ENCODE measurements around the gene PHYKPL.

PHYKPL gene

DNA sequence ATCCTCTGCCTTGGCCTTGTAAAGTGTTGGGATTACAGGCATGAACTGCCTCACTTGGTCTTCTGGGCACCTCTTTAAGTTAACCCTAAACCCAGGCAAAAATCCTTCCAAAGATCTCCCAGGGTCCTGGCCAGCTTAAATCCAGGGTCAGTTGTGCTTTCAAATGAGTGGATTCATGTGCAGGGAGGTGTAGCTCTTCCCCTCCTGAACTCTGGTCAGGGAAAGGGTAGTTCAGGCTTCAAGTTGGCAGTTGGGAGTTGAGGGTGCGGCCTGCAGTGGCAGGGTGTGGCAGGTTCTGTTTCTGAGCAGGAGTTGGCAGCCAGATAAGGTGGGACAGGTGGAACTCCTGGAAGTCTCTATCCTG, 24.7 kb downstream of the PHYKPL start:
- ATAC-seq (replicated peaks): no peak
- Mint-ChIP-seq H3K4me1 (peaks cover 36 to 59% of the 10 kb centered on the region in 2 donors), H3K4me3 (peak overlapping the region in 1 of 2 donors; percentile 57), H3K9me3 (peaks cover 0 to 3% of the 10 kb centered on the region in 2 donors), H3K27ac (peak overlapping the region; percentile 88), H3K36me3 (peaks cover 44 to 69% of the 10 kb centered on the region in 2 donors), H3K27me3 (peaks cover 4 to 5% of the 10 kb centered on the region in 2 donors)
- DNase-seq: no peak

DNA sequence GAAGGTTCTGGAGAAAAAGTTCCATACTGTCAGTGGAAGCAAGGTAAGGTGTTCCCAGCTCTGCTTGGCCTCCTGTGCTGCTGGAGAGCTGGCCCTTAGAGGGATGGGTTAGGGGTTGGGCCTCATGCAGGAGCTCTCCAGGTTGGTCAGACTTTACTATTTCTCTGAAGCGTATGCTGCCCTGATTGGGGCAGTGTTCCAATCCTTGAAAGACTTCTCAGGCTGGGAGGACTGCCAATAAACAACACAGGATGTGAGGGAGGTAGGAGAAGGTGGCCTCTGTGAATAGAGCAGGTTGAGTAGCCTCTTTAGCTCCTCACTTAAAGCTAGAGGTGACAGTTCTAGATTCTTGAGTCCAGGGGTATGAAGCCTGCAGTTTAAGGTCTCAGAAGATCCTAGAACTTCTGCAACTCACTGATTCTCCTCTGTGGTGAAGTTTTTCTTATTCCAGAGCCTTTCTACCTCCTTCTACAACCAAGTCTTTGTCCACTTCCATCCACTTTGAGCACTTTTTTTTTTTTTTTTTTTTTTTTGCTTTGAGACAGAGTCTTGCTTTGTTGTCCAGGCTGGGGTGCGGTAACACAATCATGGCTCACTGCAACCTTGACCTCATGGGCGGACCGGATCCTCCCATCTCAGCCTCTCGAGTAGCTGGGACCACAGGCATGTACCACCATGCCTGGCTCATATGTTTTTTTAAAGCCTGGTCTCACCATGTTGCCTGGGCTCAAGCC, 25.3 kb downstream of the PHYKPL start:
- Mint-ChIP-seq H3K27ac (peak overlapping the region; percentile 88), H3K9me3 (peaks cover 0 to 3% of the 10 kb centered on the region in 2 donors), H3K4me3 (peak overlapping the region; percentile 57 to 88), H3K36me3 (peaks cover 44 to 67% of the 10 kb centered on the region in 2 donors), H3K4me1 (peaks cover 33 to 59% of the 10 kb centered on the region in 2 donors), H3K27me3 (peaks cover 4 to 5% of the 10 kb centered on the region in 2 donors)
- DNase-seq (no peak), ATAC-seq (replicated peaks) (no peak)

DNA sequence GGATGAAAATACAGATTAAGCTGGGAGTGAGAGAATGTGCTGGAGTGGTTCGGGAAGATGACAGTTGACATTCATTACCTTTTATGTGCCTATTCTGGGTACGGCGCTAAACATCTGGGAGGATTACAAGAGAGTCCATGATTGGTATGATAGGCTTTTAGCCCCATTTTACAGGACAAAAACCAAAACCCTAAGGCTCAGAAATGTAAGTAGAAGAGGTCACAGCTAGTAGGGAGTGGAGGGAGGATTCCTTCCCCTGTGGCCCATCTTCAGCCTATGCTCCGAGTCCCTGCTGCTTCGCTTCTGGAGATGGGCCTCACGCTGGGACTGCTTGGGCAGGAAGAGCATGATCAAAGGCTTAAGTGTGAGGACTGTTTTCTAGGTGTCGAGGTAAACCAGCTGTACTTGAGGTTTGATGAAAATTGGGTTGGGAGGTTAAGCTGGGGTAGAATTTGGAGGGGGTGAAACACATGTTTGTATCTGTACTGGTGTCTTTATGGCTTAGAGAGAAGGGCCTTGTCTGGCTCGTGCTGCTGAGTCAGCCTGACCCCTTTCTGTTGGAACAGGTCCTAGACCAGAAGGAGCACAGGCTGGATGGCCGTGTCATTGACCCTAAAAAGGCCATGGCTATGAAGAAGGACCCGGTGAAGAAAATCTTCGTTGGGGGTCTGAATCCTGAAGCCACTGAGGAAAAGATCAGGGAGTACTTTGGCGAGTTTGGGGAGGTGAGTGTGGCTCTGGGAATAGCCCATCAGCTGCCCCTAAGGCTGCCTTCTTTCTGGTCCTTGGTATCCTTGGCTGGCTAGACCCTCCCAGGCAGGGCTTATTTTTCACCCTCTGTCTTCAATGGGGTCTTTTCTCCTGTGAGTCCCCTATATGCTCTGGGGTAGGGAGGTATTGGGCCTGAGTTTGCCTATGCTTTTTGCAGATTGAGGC, 26.2 kb downstream of the PHYKPL start:
- peaks cover 33 to 57% of the 10 kb centered on the region in 2 donors for H3K4me1 Mint-ChIP-seq
- peaks cover 0 to 3% of the 10 kb centered on the region in 2 donors for H3K9me3 Mint-ChIP-seq
- ATAC-seq (replicated peaks): no peak
- no peak for DNase-seq
- peaks cover 44 to 62% of the 10 kb centered on the region in 2 donors for H3K36me3 Mint-ChIP-seq
- H3K27ac Mint-ChIP-seq: peak overlapping the region; percentile 92
- H3K4me3 Mint-ChIP-seq: peak overlapping the region; percentile 88 to 95
- peaks cover 4 to 5% of the 10 kb centered on the region in 2 donors for H3K27me3 Mint-ChIP-seq

DNA sequence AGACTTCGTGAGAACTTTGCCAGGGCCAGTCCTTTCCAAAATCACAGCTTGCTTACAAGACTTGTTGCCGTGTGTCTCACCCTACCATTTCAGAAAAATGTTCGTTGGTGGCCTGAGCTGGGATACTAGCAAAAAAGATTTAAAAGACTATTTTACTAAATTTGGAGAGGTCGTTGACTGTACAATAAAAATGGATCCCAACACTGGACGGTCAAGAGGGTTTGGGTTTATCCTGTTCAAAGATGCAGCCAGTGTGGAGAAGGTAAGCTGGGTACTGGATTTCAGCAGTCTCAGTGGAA, 26.9 kb downstream of the PHYKPL start:
- H3K36me3 Mint-ChIP-seq: peaks cover 39 to 55% of the 10 kb centered on the region in 2 donors
- peak overlapping the region; percentile 92 for H3K27ac Mint-ChIP-seq
- H3K27me3 Mint-ChIP-seq: peaks cover 4 to 5% of the 10 kb centered on the region in 2 donors
- H3K4me3 Mint-ChIP-seq: peak overlapping the region; percentile 88 to 95
- peaks cover 30 to 50% of the 10 kb centered on the region in 2 donors for H3K4me1 Mint-ChIP-seq
- DNase-seq: no peak
- H3K9me3 Mint-ChIP-seq: peaks cover 0 to 3% of the 10 kb centered on the region in 2 donors
- no peak for ATAC-seq (replicated peaks)

DNA sequence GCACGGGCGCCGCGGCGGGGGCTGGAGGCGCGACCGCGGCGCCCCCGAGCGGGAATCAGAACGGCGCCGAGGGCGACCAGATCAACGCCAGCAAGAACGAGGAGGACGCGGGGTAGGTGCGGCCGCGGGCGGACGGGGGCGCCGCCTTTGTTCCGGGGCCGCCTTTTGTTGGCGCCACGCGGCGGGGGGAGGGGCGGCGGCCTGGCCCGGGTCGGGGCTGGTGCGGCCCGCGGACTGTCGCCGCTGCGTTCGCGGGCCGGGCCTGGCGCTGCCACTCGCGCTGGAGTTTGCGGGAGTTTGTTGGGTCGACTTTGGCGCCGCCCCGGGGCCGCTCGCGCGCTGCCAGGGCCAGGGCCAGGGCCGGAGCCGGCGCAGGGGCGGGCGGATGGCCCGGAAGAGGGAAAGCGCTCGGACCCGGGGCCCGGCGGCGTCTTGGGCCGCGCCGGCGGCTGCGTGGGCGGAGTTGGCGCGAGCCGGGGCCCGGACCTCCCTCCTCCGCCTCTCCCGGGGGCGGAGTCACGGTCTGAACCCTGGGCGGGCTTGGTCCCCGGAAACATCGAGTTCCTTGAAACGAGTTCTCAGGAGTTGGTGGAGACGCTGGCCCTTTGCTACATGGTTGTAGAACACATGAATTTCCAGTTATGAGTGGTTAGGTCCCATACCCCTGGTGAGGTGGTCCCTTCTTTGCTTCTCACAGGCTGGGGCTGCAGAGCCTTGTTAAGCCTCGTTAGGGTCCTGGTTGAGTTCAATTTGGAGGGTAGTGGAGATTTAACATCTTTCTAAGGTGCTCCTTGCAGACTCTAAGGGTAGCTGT, 27.5 kb downstream of the PHYKPL start:
- peaks cover 28 to 44% of the 10 kb centered on the region in 2 donors for H3K4me1 Mint-ChIP-seq
- H3K4me3 Mint-ChIP-seq: peak overlapping the region; percentile 95 to 97
- peaks cover 4 to 5% of the 10 kb centered on the region in 2 donors for H3K27me3 Mint-ChIP-seq
- peak overlapping the region; percentile 100 for H3K27ac Mint-ChIP-seq
- peaks cover 37 to 50% of the 10 kb centered on the region in 2 donors for H3K36me3 Mint-ChIP-seq
- peaks cover 0 to 3% of the 10 kb centered on the region in 2 donors for H3K9me3 Mint-ChIP-seq
- ATAC-seq (replicated peaks) (peak; percentile 58 to 62), DNase-seq (peak; percentile 70)

DNA sequence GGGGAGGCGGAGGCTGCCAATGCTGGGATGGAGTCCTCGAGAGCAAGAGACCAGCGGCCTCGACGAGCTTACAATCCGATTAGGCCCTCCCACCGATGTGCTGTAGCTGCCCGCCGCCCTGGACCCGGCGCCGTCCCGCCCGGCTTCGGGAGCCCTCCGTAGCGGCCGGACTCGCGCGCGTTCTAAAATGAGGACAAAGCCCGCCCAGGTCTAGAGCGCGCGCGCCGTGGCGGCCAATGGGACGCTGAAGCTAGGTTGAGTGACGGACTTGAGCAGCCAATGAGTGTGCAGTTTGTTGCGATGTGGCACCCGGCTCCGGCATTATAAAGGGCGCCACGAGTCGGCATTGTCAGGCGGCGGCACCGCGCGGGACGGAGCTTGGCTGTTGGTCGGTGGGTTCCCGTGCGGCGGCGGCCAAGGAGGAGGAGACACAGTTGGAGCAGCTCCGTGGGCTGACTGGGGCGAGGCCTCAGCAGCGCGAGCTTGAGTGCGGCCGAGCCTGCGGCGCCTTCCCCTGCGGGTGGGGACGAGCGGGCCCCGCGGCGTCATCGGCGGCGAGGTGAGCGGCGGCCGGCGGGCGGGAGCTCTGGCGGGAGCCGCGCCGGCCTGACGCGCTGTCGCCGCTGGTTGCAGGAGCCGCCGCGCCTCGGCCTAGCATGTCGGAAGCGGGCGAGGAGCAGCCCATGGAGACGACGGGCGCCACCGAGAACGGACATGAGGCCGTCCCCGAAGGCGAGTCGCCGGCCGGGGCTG, 28.2 kb downstream of the PHYKPL start, which contains the start of gene HNRNPAB:
Gene HNRNPAB (plus strand): TSS at position 352 of the 753 bp plus-strand sequence. CDS start 305 bp downstream, at position 657.
- H3K27me3 Mint-ChIP-seq: peaks cover 4 to 5% of the 10 kb centered on the region in 2 donors
- H3K9me3 Mint-ChIP-seq: peaks cover 0 to 3% of the 10 kb centered on the region in 2 donors
- peak; percentile 85 to 90 for ATAC-seq (replicated peaks)
- DNase-seq: peak; percentile 92
- H3K4me3 Mint-ChIP-seq: peak within 1 kb of the TSS; percentile 95 to 97
- H3K27ac Mint-ChIP-seq: peak within 1 kb of the TSS; percentile 100
- H3K36me3 Mint-ChIP-seq: peaks cover 30 to 42% of the 10 kb centered on the region in 2 donors
- H3K4me1 Mint-ChIP-seq: peaks cover 22 to 37% of the 10 kb centered on the region in 2 donors

DNA sequence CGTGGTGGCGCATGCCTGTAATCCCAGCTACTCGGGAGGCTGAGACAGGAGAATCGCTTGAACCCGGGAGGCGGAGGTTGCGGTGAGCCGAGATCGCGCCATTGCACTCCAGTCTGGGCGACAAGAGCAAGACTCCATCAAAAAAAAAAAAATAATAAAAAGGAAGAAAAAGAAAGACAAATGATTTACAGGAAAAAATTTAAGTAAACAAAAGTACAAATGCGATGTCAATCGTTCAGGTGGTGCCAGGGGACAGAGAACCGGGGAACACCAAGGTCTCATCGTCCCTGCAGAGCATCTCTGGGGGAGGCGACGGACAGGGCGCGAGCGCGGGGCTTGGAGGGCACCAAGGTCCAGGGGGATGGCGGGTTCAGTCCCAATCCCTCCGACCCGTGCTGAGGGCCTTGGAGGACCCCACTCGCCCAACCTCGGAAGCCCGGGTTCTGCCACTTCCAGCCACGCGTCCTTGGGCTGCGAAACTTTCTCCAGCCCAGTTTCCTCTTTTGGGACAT, 28.9 kb downstream of the PHYKPL start:
- peaks cover 26 to 36% of the 10 kb centered on the region in 2 donors for H3K36me3 Mint-ChIP-seq
- peaks cover 0 to 3% of the 10 kb centered on the region in 2 donors for H3K9me3 Mint-ChIP-seq
- peak overlapping the region; percentile 100 for H3K27ac Mint-ChIP-seq
- peaks cover 4 to 5% of the 10 kb centered on the region in 2 donors for H3K27me3 Mint-ChIP-seq
- H3K4me1 Mint-ChIP-seq: peaks cover 19 to 32% of the 10 kb centered on the region in 2 donors
- peak overlapping the region; percentile 95 to 97 for H3K4me3 Mint-ChIP-seq
- ATAC-seq (replicated peaks) (peak; percentile 29 to 31), DNase-seq (no peak)

DNA sequence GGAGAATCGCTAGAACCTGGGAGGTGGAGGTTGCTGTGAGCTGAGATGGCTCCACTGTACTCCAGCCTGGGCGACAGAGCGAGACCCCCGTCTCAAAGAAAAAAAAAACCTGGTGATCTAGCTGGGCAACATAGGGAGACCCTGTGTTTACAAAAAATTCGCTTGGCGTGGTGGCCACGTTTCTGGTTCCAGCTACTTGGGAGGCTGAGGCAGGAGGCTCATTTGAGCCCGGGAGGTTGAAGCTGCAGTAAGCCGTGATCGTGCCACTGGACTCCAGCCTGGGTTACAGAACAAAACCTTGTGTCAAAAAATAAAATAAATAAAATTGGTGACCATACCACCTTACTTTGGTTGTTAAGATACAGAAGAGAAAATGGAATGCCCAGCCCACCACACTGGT, 30.1 kb downstream of the PHYKPL start:
- no peak for ATAC-seq (replicated peaks)
- Mint-ChIP-seq H3K27ac (no peak overlapping the region), H3K36me3 (peaks cover 21 to 26% of the 10 kb centered on the region in 2 donors)

DNA sequence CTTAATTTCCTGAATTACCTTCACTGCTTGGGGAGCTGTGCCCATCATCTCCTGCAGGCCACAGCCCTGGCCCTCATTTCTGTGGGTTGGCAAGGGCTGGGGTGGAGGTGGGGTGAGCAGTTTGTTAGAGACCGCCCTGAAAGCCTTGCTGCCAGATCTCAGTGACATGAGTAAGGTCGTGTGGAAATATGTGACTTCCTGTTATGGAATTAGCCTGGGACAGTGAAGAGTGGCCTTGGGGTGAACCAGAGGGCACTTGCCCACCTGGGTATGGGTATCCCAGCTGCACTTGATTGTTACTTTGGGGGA, 30.7 kb downstream of the PHYKPL start:
- Mint-ChIP-seq H3K4me3 (no peak overlapping the region), H3K27ac (no peak overlapping the region), H3K27me3 (peaks cover 4 to 5% of the 10 kb centered on the region in 2 donors), H3K4me1 (peaks cover 12 to 18% of the 10 kb centered on the region in 2 donors), H3K36me3 (peaks cover 15 to 20% of the 10 kb centered on the region in 2 donors), H3K9me3 (peaks cover 0 to 3% of the 10 kb centered on the region in 2 donors)
- ATAC-seq (replicated peaks): no peak
- no peak for DNase-seq

More for the DNA sequence above, 30.1 kb downstream of the PHYKPL start:
- Mint-ChIP-seq H3K4me1 (peaks cover 14 to 24% of the 10 kb centered on the region in 2 donors), H3K9me3 (peaks cover 0 to 3% of the 10 kb centered on the region in 2 donors), H3K4me3 (peak overlapping the region in 1 of 2 donors; percentile 39), H3K27me3 (peaks cover 4 to 5% of the 10 kb centered on the region in 2 donors)
- no peak for DNase-seq

DNA sequence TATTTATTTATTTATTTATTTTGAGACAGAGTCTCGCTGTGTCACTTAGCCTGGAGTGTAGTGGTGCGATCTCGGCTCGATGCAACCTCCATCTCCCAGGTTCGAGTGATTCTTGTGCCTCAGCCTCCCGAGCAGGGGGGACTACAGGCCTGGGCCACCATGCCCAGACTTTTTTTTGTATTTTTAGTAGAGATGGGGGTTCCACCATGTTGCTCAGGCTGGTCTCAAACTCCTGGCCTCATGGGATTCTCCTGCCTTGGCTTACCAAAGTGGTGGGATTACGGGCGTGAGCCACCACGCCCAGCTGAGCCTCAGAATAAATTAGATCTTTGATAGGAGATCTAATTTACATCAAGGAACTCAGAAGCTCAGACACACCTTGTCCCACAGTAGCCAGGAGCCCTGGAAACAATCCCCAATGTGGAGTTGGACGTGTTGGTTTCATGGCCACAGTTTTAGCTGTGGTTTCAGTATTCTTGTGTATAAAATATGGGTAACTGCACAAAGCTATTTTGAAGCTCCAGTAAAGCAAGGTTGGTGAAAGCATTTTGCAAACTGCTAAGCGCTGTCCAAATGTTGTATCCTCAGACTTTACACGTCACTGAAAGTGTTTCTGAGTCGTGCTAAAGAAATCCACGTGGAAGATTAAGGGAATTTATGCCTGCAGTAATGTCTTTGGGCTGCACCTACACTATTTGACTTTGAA, 31.2 kb downstream of the PHYKPL start:
- H3K27ac Mint-ChIP-seq: no peak overlapping the region
- no peak overlapping the region for H3K4me3 Mint-ChIP-seq
- ATAC-seq (replicated peaks): no peak
- no peak for DNase-seq
- peaks cover 9 to 13% of the 10 kb centered on the region in 2 donors for H3K4me1 Mint-ChIP-seq
- H3K27me3 Mint-ChIP-seq: peaks cover 4 to 5% of the 10 kb centered on the region in 2 donors
- peaks cover 0 to 3% of the 10 kb centered on the region in 2 donors for H3K9me3 Mint-ChIP-seq
- peaks cover 11 to 17% of the 10 kb centered on the region in 2 donors for H3K36me3 Mint-ChIP-seq

DNA sequence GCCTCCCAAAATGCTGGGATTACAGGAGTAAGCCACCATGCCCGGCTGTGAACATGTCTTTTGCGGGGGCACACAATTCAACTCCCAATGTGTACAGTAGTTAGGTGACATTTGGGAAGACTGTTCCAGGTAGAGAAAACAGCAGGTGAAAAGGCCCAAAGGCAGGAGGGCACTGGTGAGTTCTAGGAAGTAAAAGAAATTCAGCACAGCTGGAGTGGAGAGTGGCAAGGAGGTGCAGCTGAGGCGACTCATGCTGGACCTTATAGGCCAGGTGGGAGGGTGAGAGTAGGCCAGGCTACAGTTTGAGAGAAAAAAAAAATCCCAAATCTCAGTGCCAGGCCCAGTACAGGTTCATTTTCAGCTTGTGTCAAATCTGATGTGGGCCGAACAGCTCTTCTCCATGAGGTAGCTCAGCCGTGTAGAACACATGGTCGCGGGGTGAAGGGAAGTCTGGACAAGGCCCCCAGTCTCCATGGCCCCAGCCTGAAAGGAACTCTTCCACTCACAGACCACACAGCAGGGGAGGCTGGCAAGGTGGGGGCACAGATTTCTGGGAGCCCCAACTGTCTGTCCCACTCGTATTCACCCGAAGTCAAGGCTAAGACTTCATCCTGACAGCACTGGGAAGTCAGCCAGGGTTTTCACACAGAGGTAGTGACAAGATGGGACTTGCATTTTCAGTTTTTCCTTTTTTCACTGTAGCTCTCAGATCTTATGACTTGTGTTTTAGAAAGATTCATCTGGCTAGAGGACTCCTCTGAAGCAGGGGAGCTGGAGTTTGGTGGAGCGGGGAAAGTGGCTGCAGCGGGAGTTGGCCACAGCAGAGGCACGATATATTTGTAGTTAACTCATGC, 32.8 kb downstream of the PHYKPL start:
- Mint-ChIP-seq H3K9me3 (peaks cover 0 to 3% of the 10 kb centered on the region in 2 donors), H3K36me3 (peaks cover 3 to 5% of the 10 kb centered on the region in 2 donors), H3K27ac (no peak overlapping the region), H3K4me1 (peaks cover 3 to 5% of the 10 kb centered on the region in 2 donors), H3K4me3 (no peak overlapping the region), H3K27me3 (peaks cover 7 to 11% of the 10 kb centered on the region in 2 donors)
- DNase-seq (no peak), ATAC-seq (replicated peaks) (no peak)

DNA sequence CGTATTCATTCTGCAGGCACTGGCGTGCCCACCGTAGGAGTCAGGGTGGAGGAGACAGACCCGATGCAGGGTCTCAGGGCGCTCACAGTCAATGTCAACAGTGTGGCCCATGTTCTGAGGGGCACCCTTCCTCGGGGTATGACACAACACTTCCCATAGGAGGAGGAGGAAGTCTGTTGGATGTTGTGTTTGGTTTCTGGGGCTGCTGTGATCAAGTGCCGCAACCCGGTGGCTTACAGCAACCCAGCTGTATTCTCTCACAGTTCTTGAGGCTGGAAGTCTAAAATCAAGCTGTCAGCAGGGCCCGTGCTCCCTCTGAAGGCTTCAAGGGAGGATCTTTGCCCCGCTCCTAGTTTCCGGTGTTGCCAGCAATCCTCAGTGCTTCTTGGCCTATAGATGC, 33.9 kb downstream of the PHYKPL start:
- ATAC-seq (replicated peaks) (no peak), DNase-seq (no peak)
- Mint-ChIP-seq H3K4me1 (no peaks in the 10 kb centered on the region), H3K36me3 (no peaks in the 10 kb centered on the region), H3K9me3 (no peaks in the 10 kb centered on the region), H3K27ac (no peak overlapping the region), H3K27me3 (peaks cover 12 to 17% of the 10 kb centered on the region in 2 donors), H3K4me3 (no peak overlapping the region)
